GM23248 (cell line): ENCODE results near the gene HOXC12. TPM values are rescaled to one million over a fixed set of nuclear protein-coding genes. Genes with fewer than 3 reads are reported as not detected.

Source experiments
- DNase-seq: peaks from one replicate; pipeline ENCODE4 v3.0.0-alpha.2; 2015
- H2AFZ ChIP-seq: fragments of 200-600 bp; sonication (generic); 2 replicates; pipeline ENCODE4 v1.6.1; 2016; ENCODE audit warnings: antibody characterized with exemption
- H3F3A ChIP-seq: fragments of 200-600 bp; sonication (generic); 2 replicates; pipeline ENCODE4 v1.6.1; 2016; ENCODE audit warnings: mild to moderate bottlenecking, antibody characterized with exemption, mixed run types; ENCODE audit not compliant: insufficient read depth
- H3K27ac ChIP-seq: fragments of 200-600 bp; sonication (generic); 2 replicates; pipeline ENCODE4 v1.5.1; 2016; ENCODE audit warnings: mild to moderate bottlenecking
- H3K27me3 ChIP-seq: fragments of 200-600 bp; sonication (generic); replicated peaks from 2 replicates; pipeline ENCODE4 v1.6.1; 2016; ENCODE audit warnings: mild to moderate bottlenecking; ENCODE audit not compliant: insufficient read depth
- H3K36me3 ChIP-seq: fragments of 200-600 bp; sonication (generic); 2 replicates; pipeline ENCODE4 v1.6.1; 2016; ENCODE audit warnings: low read depth, mild to moderate bottlenecking
- H3K4me1 ChIP-seq: fragments of 200-600 bp; sonication (generic); 2 replicates; pipeline ENCODE4 v1.6.1; 2016; ENCODE audit warnings: mild to moderate bottlenecking; ENCODE audit not compliant: insufficient read depth
- H3K4me2 ChIP-seq: fragments of 200-600 bp; sonication (generic); one replicate; pipeline ENCODE4 v1.6.1; 2016; ENCODE audit warnings: mild to moderate bottlenecking; ENCODE audit not compliant: unreplicated experiment
- H3K4me3 ChIP-seq: fragments of 200-600 bp; sonication (generic); 2 replicates; pipeline ENCODE4 v1.5.1; 2016; ENCODE audit warnings: mild to moderate bottlenecking
- H3K79me2 ChIP-seq: fragments of 200-600 bp; sonication (generic); 2 replicates; pipeline ENCODE4 v1.6.1; 2016; ENCODE audit warnings: mild to moderate bottlenecking; ENCODE audit not compliant: insufficient read depth
- H3K9ac ChIP-seq: fragments of 200-600 bp; sonication (generic); 2 replicates; pipeline ENCODE4 v1.6.1; 2016; ENCODE audit warnings: mild to moderate bottlenecking
- H3K9me2 ChIP-seq: fragments of 200-600 bp; sonication (generic); 2 replicates; pipeline ENCODE4 v1.6.1; 2016; ENCODE audit warnings: mixed run types, mild to moderate bottlenecking, moderate library complexity; ENCODE audit not compliant: insufficient read depth
- H3K9me3 ChIP-seq: fragments of 200-600 bp; sonication (generic); one replicate; pipeline ENCODE4 v1.6.1; 2017; ENCODE audit warnings: low read depth
- H4K20me1 ChIP-seq: fragments of 200-600 bp; sonication (generic); 2 replicates; pipeline ENCODE4 v1.6.0; 2016; ENCODE audit not compliant: insufficient read depth
- EZH2 ChIP-seq: fragments of 200-600 bp; sonication (generic); IDR thresholded peaks from 2 replicates; pipeline ENCODE4 v1.6.1; 2018; ENCODE audit warnings: antibody characterized with exemption, mild to moderate bottlenecking; ENCODE audit not compliant: insufficient read depth, poor library complexity, severe bottlenecking
- EZH2phosphoT487 ChIP-seq: fragments of 200-600 bp; sonication (generic); IDR thresholded peaks from 2 replicates; pipeline ENCODE4 v1.6.1; 2018; ENCODE audit warnings: antibody characterized with exemption, moderate library complexity, mild to moderate bottlenecking, low read depth; ENCODE audit not compliant: insufficient read depth
- WGBS, 2 experiments: methylation state at CpG; one replicate each; pipeline ENCODE4 v1.1.6; 2015 to 2017; ENCODE audit warnings: low lambda C conversion rate in 2 of 2, low coverage in 1 of 2; ENCODE audit errors: missing lambda C conversion rate in 2 of 2; 5-methylcytosine and 5-hydroxymethylcytosine counted together
- in situ Hi-C: fragments of 300-500 bp; cut with MboI; formaldehyde crosslinking; loops from 2 replicates; pipeline ENCODE4 v1.15.0; 2020
- polyA plus RNA-seq: library from polyadenylated mRNA; unstranded; fragments of >200 nt; fragmentation: Nextera tagmentation; extraction: Ambion mirVana; gene quantifications from 2 replicates; pipeline ENCODE4 v1.2.1, GENCODE V29; 2016
- total RNA-seq: library from RNA; depleted of rRNA; stranded (reverse); fragments of >200 nt; shearing (Covaris generic); gene quantifications from 2 replicates; pipeline ENCODE4 v1.2.3, GENCODE V29; 2014

Gene HOXC12
- total and polyA plus RNA-seq, 2 experiments from 2014 or later: not detected

DNA sequence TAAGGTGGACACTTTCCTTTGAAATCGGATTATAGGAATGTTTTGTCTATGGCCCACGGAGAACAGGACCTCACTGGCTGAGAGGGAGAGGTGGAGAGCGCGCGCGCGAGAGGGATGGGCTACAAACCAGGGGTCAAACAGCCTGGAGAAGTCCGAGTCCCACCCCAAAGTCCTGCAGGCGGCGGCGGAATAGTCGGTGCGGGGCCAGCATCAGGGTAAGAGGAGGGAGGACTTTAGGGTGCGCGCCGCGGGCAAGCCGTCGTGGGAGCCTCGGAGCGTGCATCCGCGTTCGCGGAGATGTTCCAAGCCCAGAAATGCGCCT lies 50.8 kb downstream of the HOXC12 start:
- TF ChIP-seq EZH2: no peak
- TF ChIP-seq EZH2phosphoT487: no peak
- 25 to 29% methylated on average over 26 of the region's 26 CpGs for WGBS, 2 experiments
- H3K27me3 ChIP-seq: no peaks in the 10 kb centered on the region
- peaks cover 10% of the 10 kb centered on the region for H3K4me1 ChIP-seq
- no peak overlapping the region for H2AFZ ChIP-seq
- no peaks in the 10 kb centered on the region for H3K9me2 ChIP-seq
- H4K20me1 ChIP-seq: no peaks in the 10 kb centered on the region
- H3K9ac ChIP-seq: no peak overlapping the region
- H3K4me3 ChIP-seq: no peak overlapping the region
- H3F3A ChIP-seq: peaks cover 13% of the 10 kb centered on the region; the same call in 1 of the 2 replicates
- in situ Hi-C loops: no loop called here
- H3K9me3 ChIP-seq: no peaks in the 10 kb centered on the region
- no peak overlapping the region for H3K27ac ChIP-seq
- no peak overlapping the region for H3K4me2 ChIP-seq
- H3K36me3 ChIP-seq: no peaks in the 10 kb centered on the region
- H3K79me2 ChIP-seq: peaks cover 37% of the 10 kb centered on the region
- DNase-seq: no peak

DNA sequence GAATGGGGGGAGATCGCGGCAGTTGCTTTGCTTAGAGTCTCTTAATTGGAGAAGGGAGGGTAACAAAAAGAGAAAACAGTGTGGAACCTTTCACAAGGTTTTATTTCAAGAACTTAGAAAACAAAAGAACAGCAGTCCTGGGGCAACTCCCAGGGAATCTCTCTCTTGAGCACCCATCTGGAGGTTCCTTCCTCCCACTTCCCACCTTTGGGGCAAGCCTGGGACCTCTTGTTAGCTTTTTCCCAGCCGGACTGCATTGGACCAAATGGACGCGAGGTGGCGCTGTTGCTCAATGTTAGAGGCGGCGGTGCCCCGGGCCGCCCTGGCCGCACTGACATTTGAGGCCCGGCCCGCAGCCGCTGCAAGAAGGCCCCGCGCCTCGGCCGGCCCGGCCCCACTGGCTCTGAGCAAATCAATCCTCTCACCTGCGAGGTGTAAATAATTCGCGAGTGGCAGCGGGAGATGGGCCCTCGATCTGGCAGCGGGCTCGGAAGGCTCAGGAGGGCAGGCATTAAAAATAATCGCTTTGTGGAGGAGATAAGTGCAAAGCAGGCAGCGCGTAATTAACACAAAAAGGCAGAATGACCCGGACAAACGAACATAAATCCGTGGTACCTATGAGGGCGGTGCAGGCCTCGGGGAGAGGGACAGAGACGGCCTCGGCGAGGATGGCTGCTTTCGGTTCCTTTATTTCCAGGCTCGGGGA lies 51.3 kb downstream of the HOXC12 start:
- H3K4me3 ChIP-seq: peak overlapping the region; percentile 48
- H3K9me2 ChIP-seq: no peaks in the 10 kb centered on the region
- TF ChIP-seq EZH2: no peak
- no peak for TF ChIP-seq EZH2phosphoT487
- in situ Hi-C loops: no loop called here
- peaks cover 13% of the 10 kb centered on the region; the same call in 1 of the 2 replicates for H3F3A ChIP-seq
- WGBS, 2 experiments: 15 to 19% methylated on average over 39 of the region's 39 CpGs
- no peaks in the 10 kb centered on the region for H3K36me3 ChIP-seq
- H2AFZ ChIP-seq: peak overlapping the region; percentile 89
- H3K9me3 ChIP-seq: no peaks in the 10 kb centered on the region
- no peaks in the 10 kb centered on the region for H4K20me1 ChIP-seq
- peak overlapping the region; percentile 85 for H3K4me2 ChIP-seq
- H3K4me1 ChIP-seq: peaks cover 7% of the 10 kb centered on the region
- no peak overlapping the region for H3K27ac ChIP-seq
- peak overlapping the region; percentile 77 for H3K9ac ChIP-seq
- peak; percentile 92 for DNase-seq
- no peaks in the 10 kb centered on the region for H3K27me3 ChIP-seq
- peaks cover 38% of the 10 kb centered on the region for H3K79me2 ChIP-seq

GRCh38 chr12:54006559-54007220 lies 52.0 kb downstream of the HOXC12 start:
- Histone ChIP-seq H2AFZ (peak overlapping the region; percentile 89), H3K36me3 (no peaks in the 10 kb centered on the region), H3K4me1 (peaks cover 7% of the 10 kb centered on the region), H3K4me2 (no peak overlapping the region), H3K9ac (peak overlapping the region; percentile 77), H3K27me3 (no peaks in the 10 kb centered on the region), H3K27ac (no peak overlapping the region), H3K9me3 (no peaks in the 10 kb centered on the region), H3K9me2 (no peaks in the 10 kb centered on the region), H4K20me1 (no peaks in the 10 kb centered on the region), H3K4me3 (0 out of 2 replicates have a peak overlapping the region, but pooled peaks have one; percentile 48), H3K79me2 (peaks cover 40% of the 10 kb centered on the region), H3F3A (peaks cover 13% of the 10 kb centered on the region; the same call in 1 of the 2 replicates)
- DNase-seq: no peak
- in situ Hi-C loops: no loop called here
- no peak for TF ChIP-seq EZH2
- no peak for TF ChIP-seq EZH2phosphoT487
- 90 to 92% methylated on average over 22 of the region's 22 CpGs for WGBS, 2 experiments

DNA sequence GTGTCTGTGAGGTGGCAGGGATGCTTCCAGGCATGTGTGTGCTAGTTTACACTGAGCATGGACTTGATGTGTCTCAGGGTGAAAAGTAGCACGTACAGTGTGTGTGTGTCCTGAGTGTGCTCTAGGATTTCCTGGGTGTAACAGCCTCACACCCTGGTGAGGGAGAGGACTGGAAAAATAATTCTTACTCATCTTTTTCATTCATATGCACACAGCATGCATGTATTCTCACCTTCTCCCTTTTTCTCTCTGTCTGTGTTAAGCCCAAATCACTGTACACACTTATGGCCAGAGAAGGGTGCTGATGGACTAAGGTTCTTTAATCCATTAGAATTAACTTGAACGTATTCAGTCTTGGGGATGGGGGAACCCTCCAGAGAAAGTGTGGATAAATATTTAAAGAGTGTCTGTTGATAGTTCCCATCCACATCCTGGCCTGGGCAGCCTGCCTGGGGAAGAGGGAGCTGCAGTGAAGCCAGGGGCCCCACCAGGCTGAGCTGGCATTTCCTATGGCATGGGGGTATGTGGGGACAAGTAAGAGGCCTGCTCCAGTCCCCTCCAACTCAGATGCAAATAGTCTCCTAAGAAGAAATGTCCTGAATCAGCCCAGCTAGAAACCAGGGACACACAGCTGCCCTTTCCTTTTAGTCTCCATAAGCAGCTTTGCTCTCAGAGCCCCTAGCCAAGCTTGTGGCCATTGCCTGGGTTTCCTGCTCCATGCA lies 53.0 kb downstream of the HOXC12 start:
- H2AFZ ChIP-seq: no peak overlapping the region
- TF ChIP-seq EZH2phosphoT487: no peak
- no peak for TF ChIP-seq EZH2
- peak overlapping the region; percentile 84; the same call in 1 of the 2 replicates for H3K9ac ChIP-seq
- no peaks in the 10 kb centered on the region for H3K36me3 ChIP-seq
- H3F3A ChIP-seq: peaks cover 19% of the 10 kb centered on the region
- H3K27ac ChIP-seq: 0 out of 2 replicates have a peak overlapping the region, but pooled peaks have one; percentile 73
- H3K9me3 ChIP-seq: no peaks in the 10 kb centered on the region
- H4K20me1 ChIP-seq: no peaks in the 10 kb centered on the region
- no peaks in the 10 kb centered on the region for H3K9me2 ChIP-seq
- no peaks in the 10 kb centered on the region for H3K27me3 ChIP-seq
- peaks cover 48% of the 10 kb centered on the region for H3K79me2 ChIP-seq
- H3K4me3 ChIP-seq: peak overlapping the region; percentile 91
- peak overlapping the region; percentile 72 for H3K4me2 ChIP-seq
- 81 to 85% methylated on average over 2 of the region's 2 CpGs for WGBS, 2 experiments
- peaks cover 15% of the 10 kb centered on the region for H3K4me1 ChIP-seq
- DNase-seq: peak; percentile 36
- in situ Hi-C loops: no loop called here
